PFSK-1 (cell line): ENCODE results near the gene OR4P4.

Experiments
- FOXP2 ChIP-seq: optimal IDR thresholded peaks from 2 replicates; pipeline ENCODE3; 2011; ENCODE audit warnings: borderline replicate concordance, control low read depth, inconsistent platforms; ENCODE audit not compliant: insufficient read depth; ENCODE audit errors: extremely low read length, extremely low read depth
- POLR2AphosphoS5 ChIP-seq: IDR thresholded peaks from 2 replicates; pipeline ENCODE4 v1.6.1; 2012; ENCODE audit warnings: low read depth, mild to moderate bottlenecking, control low read depth, low read length, moderate library complexity
- SIN3A ChIP-seq: IDR thresholded peaks from 2 replicates; pipeline ENCODE4 v1.6.1; 2012; ENCODE audit warnings: mild to moderate bottlenecking, low read length, moderate library complexity, borderline replicate concordance; ENCODE audit not compliant: insufficient read depth
- TAF1 ChIP-seq: IDR thresholded peaks from 2 replicates; pipeline ENCODE4 v1.6.1; 2012; ENCODE audit warnings: low read length, control low read depth, borderline replicate concordance; ENCODE audit not compliant: insufficient read depth
- TF ChIP-seq, protein P1 (sequence below), 2 experiments: IDR thresholded peaks; 2 replicates each; pipeline versions ENCODE4 v1.6.1 to v1.8.0; 2011 to 2012; ENCODE audit warnings: low read depth in 2 of 2, low read length in 2 of 2, control low read depth in 1 of 2, inconsistent platforms in 1 of 2, mild to moderate bottlenecking in 1 of 2, moderate library complexity in 1 of 2; ENCODE audit not compliant: insufficient read depth in 1 of 2

Gene OR4P4

DNA sequence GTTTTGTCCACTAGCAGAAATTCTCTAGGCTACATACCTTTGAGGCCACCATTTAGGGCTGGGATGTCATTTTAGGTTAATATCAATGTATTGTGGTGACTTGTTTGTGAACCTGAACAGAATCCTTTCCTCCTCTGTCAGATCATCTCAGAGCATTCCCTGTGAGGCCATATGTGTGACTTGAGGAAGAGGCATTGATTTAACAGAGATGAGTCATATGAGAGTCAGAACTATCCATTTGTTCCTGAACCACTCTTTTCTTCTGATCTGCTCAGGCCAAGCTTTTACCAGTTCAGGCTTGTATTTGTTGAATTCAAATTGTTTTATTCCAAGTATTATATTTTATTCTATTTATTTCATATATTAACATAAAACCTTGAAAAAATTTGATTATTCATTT lies 20.2 kb downstream of the OR4P4 start:
- no peak for TF ChIP-seq POLR2AphosphoS5
- TF ChIP-seq, protein P1, sequence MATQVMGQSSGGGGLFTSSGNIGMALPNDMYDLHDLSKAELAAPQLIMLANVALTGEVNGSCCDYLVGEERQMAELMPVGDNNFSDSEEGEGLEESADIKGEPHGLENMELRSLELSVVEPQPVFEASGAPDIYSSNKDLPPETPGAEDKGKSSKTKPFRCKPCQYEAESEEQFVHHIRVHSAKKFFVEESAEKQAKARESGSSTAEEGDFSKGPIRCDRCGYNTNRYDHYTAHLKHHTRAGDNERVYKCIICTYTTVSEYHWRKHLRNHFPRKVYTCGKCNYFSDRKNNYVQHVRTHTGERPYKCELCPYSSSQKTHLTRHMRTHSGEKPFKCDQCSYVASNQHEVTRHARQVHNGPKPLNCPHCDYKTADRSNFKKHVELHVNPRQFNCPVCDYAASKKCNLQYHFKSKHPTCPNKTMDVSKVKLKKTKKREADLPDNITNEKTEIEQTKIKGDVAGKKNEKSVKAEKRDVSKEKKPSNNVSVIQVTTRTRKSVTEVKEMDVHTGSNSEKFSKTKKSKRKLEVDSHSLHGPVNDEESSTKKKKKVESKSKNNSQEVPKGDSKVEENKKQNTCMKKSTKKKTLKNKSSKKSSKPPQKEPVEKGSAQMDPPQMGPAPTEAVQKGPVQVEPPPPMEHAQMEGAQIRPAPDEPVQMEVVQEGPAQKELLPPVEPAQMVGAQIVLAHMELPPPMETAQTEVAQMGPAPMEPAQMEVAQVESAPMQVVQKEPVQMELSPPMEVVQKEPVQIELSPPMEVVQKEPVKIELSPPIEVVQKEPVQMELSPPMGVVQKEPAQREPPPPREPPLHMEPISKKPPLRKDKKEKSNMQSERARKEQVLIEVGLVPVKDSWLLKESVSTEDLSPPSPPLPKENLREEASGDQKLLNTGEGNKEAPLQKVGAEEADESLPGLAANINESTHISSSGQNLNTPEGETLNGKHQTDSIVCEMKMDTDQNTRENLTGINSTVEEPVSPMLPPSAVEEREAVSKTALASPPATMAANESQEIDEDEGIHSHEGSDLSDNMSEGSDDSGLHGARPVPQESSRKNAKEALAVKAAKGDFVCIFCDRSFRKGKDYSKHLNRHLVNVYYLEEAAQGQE (IDR thresholded peaks at IDR 0.05; ENCODE audit: insufficient read depth in 1 of 2, low read depth in 2 of 2, low read length in 2 of 2): no peak
- TF ChIP-seq SIN3A: no peak
- TF ChIP-seq TAF1: no peak
- TF ChIP-seq FOXP2: no peak

DNA sequence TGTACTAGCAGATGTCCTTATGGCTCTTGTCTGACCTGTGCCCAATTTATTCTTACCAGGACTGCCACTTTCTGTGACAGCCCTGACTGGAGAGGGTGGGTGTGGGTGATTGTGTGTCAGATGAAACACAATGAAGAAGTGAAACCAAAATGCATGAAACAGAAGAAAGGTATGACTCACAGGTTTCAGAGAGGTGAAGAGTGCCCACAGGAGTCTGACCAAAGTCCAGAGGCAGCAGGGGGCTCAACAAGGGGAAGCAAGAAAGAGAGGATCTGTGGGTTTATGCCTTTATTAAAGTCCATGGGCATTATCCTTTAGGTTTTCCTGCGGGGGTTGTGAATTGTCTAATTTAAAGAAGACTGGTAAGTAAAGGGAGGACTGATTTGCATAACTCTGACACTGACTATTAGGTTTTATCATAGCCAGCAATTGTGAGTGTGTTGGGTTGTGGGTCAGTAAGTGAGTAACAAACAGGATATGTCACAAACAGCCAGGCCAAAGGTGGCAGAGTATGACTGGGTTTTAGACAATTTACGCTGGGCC lies 23.2 kb downstream of the OR4P4 start:
- TF ChIP-seq FOXP2 (no peak), TAF1 (no peak), POLR2AphosphoS5 (no peak), SIN3A (no peak)
- TF ChIP-seq, protein P1 (IDR thresholded peaks at IDR 0.05; ENCODE audit: insufficient read depth in 1 of 2, low read depth in 2 of 2, low read length in 2 of 2): no peak

DNA sequence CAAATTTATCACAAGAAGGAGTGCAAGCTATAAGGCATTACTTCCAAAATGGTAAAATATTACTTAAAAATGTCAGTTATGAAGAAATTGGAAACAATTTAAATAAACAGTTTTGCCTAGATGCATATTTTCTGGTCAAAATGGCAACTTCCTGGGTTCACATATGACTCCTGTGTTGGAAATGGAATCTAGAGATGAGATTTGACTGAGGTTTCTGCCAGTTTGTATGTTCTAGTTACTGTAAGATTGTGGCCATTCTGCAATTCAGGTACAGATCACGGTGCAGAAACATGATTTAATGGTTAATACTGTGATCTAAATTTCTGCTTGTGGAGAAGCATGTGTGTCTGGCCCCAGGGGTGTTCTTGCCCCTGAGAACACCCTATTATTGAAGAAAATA lies 23.7 kb downstream of the OR4P4 start:
- TF ChIP-seq POLR2AphosphoS5: no peak
- no peak for TF ChIP-seq FOXP2
- no peak for TF ChIP-seq SIN3A
- TF ChIP-seq, protein P1 (IDR thresholded peaks at IDR 0.05; ENCODE audit: insufficient read depth in 1 of 2, low read depth in 2 of 2, low read length in 2 of 2): no peak
- no peak for TF ChIP-seq TAF1

DNA sequence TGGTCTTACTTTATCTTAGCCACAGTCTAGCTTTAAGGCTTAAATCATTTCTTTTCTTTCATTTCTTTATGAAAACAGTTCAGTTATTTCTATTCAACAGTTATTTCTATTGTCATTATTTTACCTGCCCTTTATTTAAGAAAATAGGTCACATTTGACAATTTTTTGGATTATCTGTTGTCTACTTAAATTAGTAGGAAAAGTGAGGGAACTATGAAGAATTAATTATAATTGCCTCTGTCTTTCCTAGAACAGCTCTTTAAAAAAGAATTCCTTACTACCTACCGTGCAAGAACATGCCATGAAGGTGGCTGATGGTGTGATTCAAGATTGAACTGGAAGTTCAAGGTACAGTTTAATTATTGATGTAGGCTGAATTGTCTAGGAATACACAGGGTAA lies 27.0 kb downstream of the OR4P4 start, which contains the start of gene OR4C6:
TSS of gene OR4C6 (plus strand) at position 301 of the 400 bp plus-strand sequence. CDS start 2,966 bp downstream, outside the sequence.
- TF ChIP-seq TAF1: no peak
- TF ChIP-seq FOXP2: no peak
- no peak for TF ChIP-seq SIN3A
- TF ChIP-seq, protein P1 (IDR thresholded peaks at IDR 0.05; ENCODE audit: insufficient read depth in 1 of 2, low read depth in 2 of 2, low read length in 2 of 2): no peak
- no peak for TF ChIP-seq POLR2AphosphoS5
